ENCODE data around the gene PLA2G2F. TPM values are rescaled to one million over a fixed set of nuclear protein-coding genes. Genes with fewer than 3 reads are reported as not detected.

PLA2G2F gene
- total RNA-seq, 1 experiment from 2014 or later, result not detected

- CTCF ChIA-PET, result no interaction called here
- BruUV-seq (replicated peaks), result no TSS peak
- POLR2A ChIA-PET (ENCODE audit: low non-redundant PET), result no interaction called here
- H3K4me3 ChIP-seq (ENCODE audit: low read depth, low read length, poor library complexity, severe bottlenecking), result no peak overlapping the region
- no peaks in the 10 kb centered on the region for H3K9me3 ChIP-seq (ENCODE audit: low read depth, low read length, poor library complexity, severe bottlenecking)
- intact Hi-C loops (cut with micrococcal nuclease; ENCODE audit: unreplicated experiment), result loop anchor here (2.0 kb wide), 1 partner anchor 52 kb away; no protein-coding TSS in a partner anchor
- peak; percentile 62 for DNase-seq (ENCODE audit: low spot score)
- H3K36me3 ChIP-seq (ENCODE audit: insufficient read depth, low read length, poor library complexity, severe bottlenecking), result no peaks in the 10 kb centered on the region
- H3K27ac ChIP-seq (ENCODE audit: low read depth, low read length, poor library complexity, severe bottlenecking), result no peak overlapping the region
- no peaks in the 10 kb centered on the region for H3K4me1 ChIP-seq (ENCODE audit: insufficient read depth, low read length, poor library complexity, severe bottlenecking)
- H3K27me3 ChIP-seq (replicated peaks; ENCODE audit: insufficient read depth, low read depth, low read length, poor library complexity), result no peaks in the 10 kb centered on the region
- TF ChIP-seq EZH2 (IDR thresholded peaks at IDR 0.05; ENCODE audit: borderline replicate concordance, low read depth, low read length, poor library complexity, severe bottlenecking) (no peak), CTCF (conservative IDR thresholded peaks at IDR 0.05; ENCODE audit: low read depth, low read length) (peak; percentile 76)
Observed at GRCh38 chr1:20100632-20101355, 38.3 kb upstream of the PLA2G2F start.

GRCh38 chr1:20102875-20103274 lies 36.2 kb upstream of the PLA2G2F start:
- Histone ChIP-seq H3K27me3 (replicated peaks; ENCODE audit: insufficient read depth, low read depth, low read length, poor library complexity) (no peaks in the 10 kb centered on the region), H3K9me3 (ENCODE audit: low read depth, low read length, poor library complexity, severe bottlenecking) (no peaks in the 10 kb centered on the region), H3K4me1 (ENCODE audit: insufficient read depth, low read length, poor library complexity, severe bottlenecking) (no peaks in the 10 kb centered on the region), H3K36me3 (ENCODE audit: insufficient read depth, low read length, poor library complexity, severe bottlenecking) (no peaks in the 10 kb centered on the region), H3K4me3 (ENCODE audit: low read depth, low read length, poor library complexity, severe bottlenecking) (no peak overlapping the region), H3K27ac (ENCODE audit: low read depth, low read length, poor library complexity, severe bottlenecking) (no peak overlapping the region)
- POLR2A ChIA-PET (ENCODE audit: low non-redundant PET), result no interaction called here
- DNase-seq (ENCODE audit: low spot score), result no peak
- intact Hi-C loops (cut with micrococcal nuclease; ENCODE audit: unreplicated experiment), result no loop called here
- CTCF ChIA-PET, result no interaction called here
- TF ChIP-seq CTCF (conservative IDR thresholded peaks at IDR 0.05; ENCODE audit: low read depth, low read length), result no peak
- no peak for TF ChIP-seq EZH2 (IDR thresholded peaks at IDR 0.05; ENCODE audit: borderline replicate concordance, low read depth, low read length, poor library complexity, severe bottlenecking)
- BruUV-seq (replicated peaks), result no TSS peak

DNA sequence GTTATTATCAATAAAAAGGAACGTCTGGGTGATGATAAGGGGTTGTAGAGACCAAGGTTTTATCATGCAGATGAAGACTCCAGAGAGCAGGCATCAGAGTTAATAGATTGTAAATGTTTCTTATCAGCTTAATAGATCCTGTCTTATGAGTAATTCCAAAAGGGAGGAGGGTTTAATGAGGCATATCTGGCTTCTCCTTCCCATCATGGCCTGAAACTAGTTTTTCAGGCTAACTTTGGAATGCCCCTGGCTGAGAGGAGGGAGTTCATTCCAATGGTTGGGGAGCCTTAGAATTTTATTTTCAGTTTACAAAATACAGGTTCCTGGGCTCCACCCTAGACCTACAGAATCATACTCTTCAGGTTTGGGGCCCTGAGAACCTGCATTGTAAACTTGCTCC lies 33.3 kb upstream of the PLA2G2F start:
- Histone ChIP-seq H3K27ac (ENCODE audit: low read depth, low read length, poor library complexity, severe bottlenecking) (no peak overlapping the region), H3K4me3 (ENCODE audit: low read depth, low read length, poor library complexity, severe bottlenecking) (no peak overlapping the region), H3K36me3 (ENCODE audit: insufficient read depth, low read length, poor library complexity, severe bottlenecking) (no peaks in the 10 kb centered on the region), H3K4me1 (ENCODE audit: insufficient read depth, low read length, poor library complexity, severe bottlenecking) (no peaks in the 10 kb centered on the region), H3K9me3 (ENCODE audit: low read depth, low read length, poor library complexity, severe bottlenecking) (no peaks in the 10 kb centered on the region), H3K27me3 (replicated peaks; ENCODE audit: insufficient read depth, low read depth, low read length, poor library complexity) (no peaks in the 10 kb centered on the region)
- intact Hi-C loops (cut with micrococcal nuclease; ENCODE audit: unreplicated experiment), result no loop called here
- no peak for DNase-seq (ENCODE audit: low spot score)
- ChIA-PET CTCF (no interaction called here), POLR2A (ENCODE audit: low non-redundant PET) (no interaction called here)
- no TSS peak for BruUV-seq (replicated peaks)
- TF ChIP-seq EZH2 (IDR thresholded peaks at IDR 0.05; ENCODE audit: borderline replicate concordance, low read depth, low read length, poor library complexity, severe bottlenecking), result no peak
- no peak for TF ChIP-seq CTCF (conservative IDR thresholded peaks at IDR 0.05; ENCODE audit: low read depth, low read length)
